ENCODE results near the gene RMI2. TPM values are rescaled to one million over a fixed set of nuclear protein-coding genes. Genes with fewer than 3 reads are reported as not detected.

Gene RMI2
- polyA plus RNA-seq, 2 of the 4 experiments (the other 2 are of a cell fraction), result 24.2 to 26.9 TPM

DNA sequence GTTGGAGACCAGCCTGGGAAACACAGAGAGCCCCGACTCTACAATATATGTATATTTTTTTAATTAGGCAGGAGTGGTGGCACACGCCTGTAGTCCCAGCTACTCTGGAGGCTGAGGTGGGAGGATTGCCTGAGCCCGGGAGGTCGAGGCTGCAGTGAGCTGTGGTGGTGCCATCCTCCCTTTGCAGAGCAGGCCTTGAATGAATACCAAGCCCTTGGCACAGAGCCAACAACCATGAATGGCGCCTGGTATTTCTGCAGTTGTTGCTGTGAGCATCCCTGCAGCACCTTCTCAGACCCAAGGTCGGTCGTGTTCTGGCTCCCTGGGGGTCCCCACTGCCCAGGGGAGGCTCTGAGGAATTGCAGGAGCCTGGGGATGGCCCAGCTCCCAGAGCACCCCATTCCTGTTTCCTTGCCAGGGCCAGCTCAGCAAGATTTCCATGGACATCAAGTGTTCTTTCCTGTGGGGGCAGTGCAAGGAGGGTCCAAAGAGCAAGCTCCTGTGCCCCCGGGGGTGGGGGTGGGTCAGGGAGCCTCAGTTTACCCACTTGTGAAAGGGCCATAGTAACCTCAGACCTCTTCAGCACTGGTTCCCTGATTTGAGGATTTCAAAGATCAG lies 25.6 kb upstream of the RMI2 start:
- H3K9me3 ChIP-seq, result no peaks in the 10 kb centered on the region
- FAIRE-seq, result no peak
- peaks cover 12% of the 10 kb centered on the region; the same call in 1 of the 3 replicates for H3K4me1 ChIP-seq
- no peak overlapping the region for H3K4me2 ChIP-seq
- H3K4me3 ChIP-seq, result no peak overlapping the region
- H3K27ac ChIP-seq, result peak overlapping the region in 1 of 2 experiments; percentile 54; a peak in 2 of 6 replicates
- ChIA-PET CTCF (interaction anchor here (1.1 to 1.9 kb wide), 4 partner anchors 9 to 356 kb away, joined by 3 to 4 read pairs (median 3); no protein-coding TSS in a partner anchor), POLR2A (interaction anchor here (0.8 kb wide), 1 partner anchor 64 kb away, joined by 3 read pairs; the partner anchor contains the start of gene SOCS1)
- no peak for ATAC-seq
- no peak for DNase-seq (ENCODE audit: low read depth in 1 of 2, low spot score in 1 of 2)
- WGBS (ENCODE audit: missing lambda C conversion rate), result 35% methylated on average over 8 of the region's 8 CpGs
- TF ChIP-seq, protein P1, sequence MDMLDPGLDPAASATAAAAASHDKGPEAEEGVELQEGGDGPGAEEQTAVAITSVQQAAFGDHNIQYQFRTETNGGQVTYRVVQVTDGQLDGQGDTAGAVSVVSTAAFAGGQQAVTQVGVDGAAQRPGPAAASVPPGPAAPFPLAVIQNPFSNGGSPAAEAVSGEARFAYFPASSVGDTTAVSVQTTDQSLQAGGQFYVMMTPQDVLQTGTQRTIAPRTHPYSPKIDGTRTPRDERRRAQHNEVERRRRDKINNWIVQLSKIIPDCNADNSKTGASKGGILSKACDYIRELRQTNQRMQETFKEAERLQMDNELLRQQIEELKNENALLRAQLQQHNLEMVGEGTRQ (IDR thresholded peaks at IDR 0.05), result no peak
- TF ChIP-seq, protein P2, sequence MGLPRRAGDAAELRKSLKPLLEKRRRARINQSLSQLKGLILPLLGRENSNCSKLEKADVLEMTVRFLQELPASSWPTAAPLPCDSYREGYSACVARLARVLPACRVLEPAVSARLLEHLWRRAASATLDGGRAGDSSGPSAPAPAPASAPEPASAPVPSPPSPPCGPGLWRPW (IDR thresholded peaks at IDR 0.05), result no peak
- TF ChIP-seq, protein P3, sequence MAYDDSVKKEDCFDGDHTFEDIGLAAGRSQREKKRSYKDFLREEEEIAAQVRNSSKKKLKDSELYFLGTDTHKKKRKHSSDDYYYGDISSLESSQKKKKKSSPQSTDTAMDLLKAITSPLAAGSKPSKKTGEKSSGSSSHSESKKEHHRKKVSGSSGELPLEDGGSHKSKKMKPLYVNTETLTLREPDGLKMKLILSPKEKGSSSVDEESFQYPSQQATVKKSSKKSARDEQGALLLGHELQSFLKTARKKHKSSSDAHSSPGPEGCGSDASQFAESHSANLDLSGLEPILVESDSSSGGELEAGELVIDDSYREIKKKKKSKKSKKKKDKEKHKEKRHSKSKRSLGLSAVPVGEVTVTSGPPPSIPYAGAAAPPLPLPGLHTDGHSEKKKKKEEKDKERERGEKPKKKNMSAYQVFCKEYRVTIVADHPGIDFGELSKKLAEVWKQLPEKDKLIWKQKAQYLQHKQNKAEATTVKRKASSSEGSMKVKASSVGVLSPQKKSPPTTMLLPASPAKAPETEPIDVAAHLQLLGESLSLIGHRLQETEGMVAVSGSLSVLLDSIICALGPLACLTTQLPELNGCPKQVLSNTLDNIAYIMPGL (CRISPR knock-in tag; IDR thresholded peaks at IDR 0.05; ENCODE audit: borderline replicate concordance), result no peak
- no peak for TF ChIP-seq KDM1A (IDR thresholded peaks at IDR 0.05; ENCODE audit: low read depth)

DNA sequence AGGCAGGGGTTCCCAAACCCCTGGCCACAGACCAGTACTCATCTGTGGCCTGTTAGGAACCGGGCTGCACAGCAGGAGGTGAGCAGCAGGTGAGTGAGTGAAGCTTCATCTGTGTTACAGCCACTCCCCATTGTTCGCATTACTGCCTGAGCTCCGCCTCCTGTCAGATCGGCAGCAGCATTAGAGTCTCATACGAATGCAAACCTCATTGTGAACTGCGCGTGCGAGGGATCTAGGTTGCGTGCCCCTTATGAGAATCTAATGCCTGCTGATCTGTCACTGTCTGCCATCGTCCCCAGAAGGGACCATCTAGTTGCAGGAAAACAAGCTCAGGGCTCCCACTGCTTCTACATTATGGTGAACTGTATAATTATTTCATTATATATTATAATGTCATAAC lies 25.1 kb upstream of the RMI2 start:
- no peaks in the 10 kb centered on the region for H3K9me3 ChIP-seq
- ChIA-PET POLR2A (interaction anchor here (0.8 kb wide), 1 partner anchor 65 kb away, joined by 3 read pairs; the partner anchor contains the start of gene SOCS1), CTCF (interaction anchor here (0.8 to 1.5 kb wide), 3 partner anchors 8 to 62 kb away, joined by 3 read pairs; no protein-coding TSS in a partner anchor)
- H3K27ac ChIP-seq, result peak overlapping the region in 1 of 2 experiments; percentile 54; a peak in 1 of 6 replicates
- 72% methylated on average over 10 of the region's 10 CpGs for WGBS (ENCODE audit: missing lambda C conversion rate)
- peaks cover 9% of the 10 kb centered on the region; the same call in 1 of the 3 replicates for H3K4me1 ChIP-seq
- no peak overlapping the region for H3K4me3 ChIP-seq
- ATAC-seq (no peak), FAIRE-seq (no peak), DNase-seq (ENCODE audit: low read depth in 1 of 2, low spot score in 1 of 2) (no peak)
- no peak overlapping the region for H3K4me2 ChIP-seq
- TF ChIP-seq EHF (CRISPR knock-in tag; IDR thresholded peaks at IDR 0.05), result no peak
- TF ChIP-seq, protein P4, sequence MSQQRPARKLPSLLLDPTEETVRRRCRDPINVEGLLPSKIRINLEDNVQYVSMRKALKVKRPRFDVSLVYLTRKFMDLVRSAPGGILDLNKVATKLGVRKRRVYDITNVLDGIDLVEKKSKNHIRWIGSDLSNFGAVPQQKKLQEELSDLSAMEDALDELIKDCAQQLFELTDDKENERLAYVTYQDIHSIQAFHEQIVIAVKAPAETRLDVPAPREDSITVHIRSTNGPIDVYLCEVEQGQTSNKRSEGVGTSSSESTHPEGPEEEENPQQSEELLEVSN (IDR thresholded peaks at IDR 0.05; ENCODE audit: borderline replicate concordance, low read depth), result no peak

DNA sequence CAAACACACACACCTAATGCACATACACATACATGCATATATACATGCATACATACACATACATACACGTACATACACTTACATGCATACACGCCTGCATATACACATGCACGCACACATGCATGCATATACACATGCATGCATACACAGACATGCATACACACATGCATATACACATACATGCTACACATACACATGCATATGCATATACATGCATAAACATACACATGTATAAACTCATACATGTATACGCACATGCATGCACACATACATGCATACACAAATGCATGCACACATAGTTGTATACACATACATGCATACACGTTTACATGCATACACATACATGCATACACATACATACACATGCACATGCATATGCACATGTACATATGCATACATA lies 23.6 kb upstream of the RMI2 start:
- ChIA-PET POLR2A (no interaction called here), CTCF (no interaction called here)
- ATAC-seq (no peak), DNase-seq (ENCODE audit: low read depth in 1 of 2, low spot score in 1 of 2) (no peak), FAIRE-seq (peak; percentile 23)
- Histone ChIP-seq H3K4me1 (peaks cover 5% of the 10 kb centered on the region; the same call in 1 of the 3 replicates), H3K4me2 (no peak overlapping the region), H3K27ac (no peak overlapping the region), H3K4me3 (no peak overlapping the region), H3K9me3 (no peaks in the 10 kb centered on the region)
- WGBS (ENCODE audit: missing lambda C conversion rate), result 72% methylated on average over 5 of the region's 5 CpGs
- TF ChIP-seq, protein P5, sequence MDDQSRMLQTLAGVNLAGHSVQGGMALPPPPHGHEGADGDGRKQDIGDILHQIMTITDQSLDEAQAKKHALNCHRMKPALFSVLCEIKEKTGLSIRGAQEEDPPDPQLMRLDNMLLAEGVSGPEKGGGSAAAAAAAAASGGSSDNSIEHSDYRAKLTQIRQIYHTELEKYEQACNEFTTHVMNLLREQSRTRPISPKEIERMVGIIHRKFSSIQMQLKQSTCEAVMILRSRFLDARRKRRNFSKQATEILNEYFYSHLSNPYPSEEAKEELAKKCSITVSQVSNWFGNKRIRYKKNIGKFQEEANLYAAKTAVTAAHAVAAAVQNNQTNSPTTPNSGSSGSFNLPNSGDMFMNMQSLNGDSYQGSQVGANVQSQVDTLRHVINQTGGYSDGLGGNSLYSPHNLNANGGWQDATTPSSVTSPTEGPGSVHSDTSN (IDR thresholded peaks at IDR 0.05), result no peak
- TF ChIP-seq MYC (IDR thresholded peaks at IDR 0.05; ENCODE audit: borderline replicate concordance, low read length) (no peak), SREBF2 (IDR thresholded peaks at IDR 0.05) (no peak), SMC3 (IDR thresholded peaks at IDR 0.05) (no peak), HOXB13 (CRISPR knock-in tag; IDR thresholded peaks at IDR 0.05; ENCODE audit: low read depth) (no peak), HOXA7 (CRISPR knock-in tag; IDR thresholded peaks at IDR 0.05) (no peak), NFE2L2 (conservative IDR thresholded peaks at IDR 0.05; ENCODE audit: low read length) (no peak), TFCP2L1 (CRISPR knock-in tag; IDR thresholded peaks at IDR 0.05) (no peak), EP300 (IDR thresholded peaks at IDR 0.05) (no peak), CEBPB (IDR thresholded peaks at IDR 0.05) (no peak), KDM1A (IDR thresholded peaks at IDR 0.05; ENCODE audit: low read depth) (no peak), ZFP36 (IDR thresholded peaks at IDR 0.05; ENCODE audit: borderline replicate concordance, partially characterized antibody) (no peak), MAZ (IDR thresholded peaks at IDR 0.05; ENCODE audit: borderline replicate concordance, low read depth, low read length) (no peak), POLR2AphosphoS2 (conservative IDR thresholded peaks at IDR 0.05; ENCODE audit: low read length) (no peak), TP53 (CRISPR knock-in tag; IDR thresholded peaks at IDR 0.05) (no peak), RNF2 (IDR thresholded peaks at IDR 0.05; ENCODE audit: borderline replicate concordance, low read depth) (no peak)
- TF ChIP-seq, protein P6, sequence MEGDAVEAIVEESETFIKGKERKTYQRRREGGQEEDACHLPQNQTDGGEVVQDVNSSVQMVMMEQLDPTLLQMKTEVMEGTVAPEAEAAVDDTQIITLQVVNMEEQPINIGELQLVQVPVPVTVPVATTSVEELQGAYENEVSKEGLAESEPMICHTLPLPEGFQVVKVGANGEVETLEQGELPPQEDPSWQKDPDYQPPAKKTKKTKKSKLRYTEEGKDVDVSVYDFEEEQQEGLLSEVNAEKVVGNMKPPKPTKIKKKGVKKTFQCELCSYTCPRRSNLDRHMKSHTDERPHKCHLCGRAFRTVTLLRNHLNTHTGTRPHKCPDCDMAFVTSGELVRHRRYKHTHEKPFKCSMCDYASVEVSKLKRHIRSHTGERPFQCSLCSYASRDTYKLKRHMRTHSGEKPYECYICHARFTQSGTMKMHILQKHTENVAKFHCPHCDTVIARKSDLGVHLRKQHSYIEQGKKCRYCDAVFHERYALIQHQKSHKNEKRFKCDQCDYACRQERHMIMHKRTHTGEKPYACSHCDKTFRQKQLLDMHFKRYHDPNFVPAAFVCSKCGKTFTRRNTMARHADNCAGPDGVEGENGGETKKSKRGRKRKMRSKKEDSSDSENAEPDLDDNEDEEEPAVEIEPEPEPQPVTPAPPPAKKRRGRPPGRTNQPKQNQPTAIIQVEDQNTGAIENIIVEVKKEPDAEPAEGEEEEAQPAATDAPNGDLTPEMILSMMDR (IDR thresholded peaks at IDR 0.05), result no peak
